NT2/D1 (cell line): ENCODE results near the gene PGAP3.

Experiments
- DNase-seq: peaks from one replicate; pipeline ENCODE4 v3.0.0-alpha.2; 2011; ENCODE audit warnings: low read depth, low spot score
- H3K27me3 ChIP-seq: 2 replicates; pipeline ENCODE4 v1.6.0; 2011; ENCODE audit warnings: mild to moderate bottlenecking; ENCODE audit not compliant: insufficient read length, insufficient read depth
- H3K36me3 ChIP-seq: 2 replicates; pipeline ENCODE4 v1.6.1; 2011; ENCODE audit warnings: mild to moderate bottlenecking, low read length, mixed read lengths; ENCODE audit not compliant: insufficient read depth, insufficient read length
- H3K4me1 ChIP-seq: 2 replicates; pipeline ENCODE4 v1.5.1; 2011; ENCODE audit not compliant: insufficient read depth, insufficient read length
- H3K4me3 ChIP-seq: 2 replicates; pipeline ENCODE4 v1.5.1; 2011; ENCODE audit warnings: low read depth; ENCODE audit not compliant: insufficient read length
- H3K9ac ChIP-seq: 2 replicates; pipeline ENCODE4 v1.6.0; 2011; ENCODE audit warnings: low read depth; ENCODE audit not compliant: insufficient read length
- H3K9me3 ChIP-seq: 2 replicates; pipeline ENCODE4 v1.5.1; 2011; ENCODE audit warnings: mild to moderate bottlenecking, low read length; ENCODE audit not compliant: insufficient read depth
- SUZ12 ChIP-seq: IDR thresholded peaks from 2 replicates; pipeline ENCODE4 v1.6.1; 2011; ENCODE audit not compliant: insufficient read length, insufficient read depth; ENCODE audit errors: extremely low read depth
- YY1 ChIP-seq: IDR thresholded peaks from 2 replicates; pipeline ENCODE4 v1.6.1; 2011; ENCODE audit not compliant: insufficient read length, insufficient read depth
- ZNF274 ChIP-seq: IDR thresholded peaks from 2 replicates; pipeline ENCODE4 v1.6.1; 2011; ENCODE audit warnings: mild to moderate bottlenecking, low read depth, low read length

Gene PGAP3

GRCh38 chr17:39639566-39640458, 48.0 kb downstream of the PGAP3 start:
- Histone ChIP-seq H3K4me3 (no peak overlapping the region), H3K9ac (peak overlapping the region; percentile 54), H3K9me3 (no peaks in the 10 kb centered on the region), H3K36me3 (no peaks in the 10 kb centered on the region), H3K27me3 (peaks cover 4% of the 10 kb centered on the region), H3K4me1 (peaks cover 40% of the 10 kb centered on the region)
- no peak for TF ChIP-seq SUZ12
- DNase-seq = no peak

GRCh38 chr17:39639043-39639442, 48.8 kb downstream of the PGAP3 start:
- H3K9me3 ChIP-seq = no peaks in the 10 kb centered on the region
- peak overlapping the region; percentile 3 for H3K9ac ChIP-seq
- H3K4me1 ChIP-seq = peaks cover 38% of the 10 kb centered on the region
- H3K27me3 ChIP-seq = peaks cover 4% of the 10 kb centered on the region
- DNase-seq = no peak
- no peak overlapping the region for H3K4me3 ChIP-seq
- no peaks in the 10 kb centered on the region for H3K36me3 ChIP-seq
- TF ChIP-seq ZNF274 (no peak), SUZ12 (no peak), YY1 (no peak)

GRCh38 chr17:39638317-39638716, 49.5 kb downstream of the PGAP3 start:
- TF ChIP-seq ZNF274 (no peak), YY1 (no peak), SUZ12 (no peak)
- H3K9me3 ChIP-seq = no peaks in the 10 kb centered on the region
- DNase-seq = no peak
- H3K27me3 ChIP-seq = peaks cover 4% of the 10 kb centered on the region
- H3K36me3 ChIP-seq = no peaks in the 10 kb centered on the region
- H3K4me1 ChIP-seq = peaks cover 36% of the 10 kb centered on the region
- H3K9ac ChIP-seq = peak overlapping the region; percentile 95
- H3K4me3 ChIP-seq = no peak overlapping the region

- Histone ChIP-seq H3K36me3 (no peaks in the 10 kb centered on the region), H3K4me3 (peak within 1 kb of the TSS; percentile 83), H3K27me3 (peaks cover 4% of the 10 kb centered on the region), H3K4me1 (peaks cover 37% of the 10 kb centered on the region), H3K9me3 (no peaks in the 10 kb centered on the region), H3K9ac (peak within 1 kb of the TSS; percentile 95)
- peak; percentile 79 for DNase-seq
- no peak for TF ChIP-seq YY1
- TF ChIP-seq SUZ12 = no peak
- TF ChIP-seq ZNF274 = no peak
Observed at GRCh38 chr17:39636927-39637736, 50.7 kb downstream of the PGAP3 start, which contains the start of gene STARD3. STARD3 (plus strand) TSS chr17:39637144; CDS start chr17:39653532, 16,388 bp downstream.

GRCh38 chr17:39636587-39636926, 51.3 kb downstream of the PGAP3 start:
- Histone ChIP-seq H3K9ac (peak overlapping the region; percentile 81), H3K36me3 (no peaks in the 10 kb centered on the region), H3K4me1 (peaks cover 41% of the 10 kb centered on the region), H3K9me3 (no peaks in the 10 kb centered on the region), H3K27me3 (peaks cover 4% of the 10 kb centered on the region), H3K4me3 (peak overlapping the region; percentile 83)
- no peak for DNase-seq
- TF ChIP-seq ZNF274 = no peak
- no peak for TF ChIP-seq YY1
- TF ChIP-seq SUZ12 = no peak

- Histone ChIP-seq H3K27me3 (peaks cover 4% of the 10 kb centered on the region), H3K9ac (peak overlapping the region; percentile 81), H3K4me1 (peaks cover 41% of the 10 kb centered on the region)
Observed at GRCh38 chr17:39635614-39636176, 52.2 kb downstream of the PGAP3 start.

GRCh38 chr17:39634384-39634871, 53.4 kb downstream of the PGAP3 start:
- no peak overlapping the region for H3K4me3 ChIP-seq
- H3K4me1 ChIP-seq = peaks cover 43% of the 10 kb centered on the region
- H3K9ac ChIP-seq = no peak overlapping the region
- TF ChIP-seq YY1 = no peak
- no peak for TF ChIP-seq SUZ12
- no peak for TF ChIP-seq ZNF274
- H3K27me3 ChIP-seq = peaks cover 4% of the 10 kb centered on the region
- no peaks in the 10 kb centered on the region for H3K36me3 ChIP-seq
- no peaks in the 10 kb centered on the region for H3K9me3 ChIP-seq
- no peak for DNase-seq

More at GRCh38 chr17:39635614-39636176, 52.2 kb downstream of the PGAP3 start:
- no peak for TF ChIP-seq ZNF274
- TF ChIP-seq SUZ12 = no peak
- TF ChIP-seq YY1 = no peak
- no peaks in the 10 kb centered on the region for H3K36me3 ChIP-seq
- H3K9me3 ChIP-seq = no peaks in the 10 kb centered on the region
- DNase-seq = no peak
- H3K4me3 ChIP-seq = no peak overlapping the region
